Left cardiac atrium (tissue), 4 donors: ENCODE data around the gene FGFR2. TPM values are rescaled to one million over a fixed set of nuclear protein-coding genes. Genes with fewer than 3 reads are reported as not detected.
"Not testable (repeated sequence)": the region's sequence is repeated elsewhere in the genome, so short reads cannot be mapped to it uniquely, and the experiment has no call there.

Experiments
- ATAC-seq, 2 donors: fragments of 200-7000 bp; cut with Tn5 transposase; one replicate each; pipeline ENCODE4 v1.9.1; 2020; ENCODE audit warnings: mild to moderate bottlenecking in 2 of 2, moderate library complexity in 2 of 2
- DNase-seq: peaks from one replicate; pipeline ENCODE4 v3.0.0-alpha.2; 2020
- intact Hi-C, 2 donors: fragments of 100-400 bp; cut with DNase I; formaldehyde crosslinking; loops; one replicate each; pipeline versions ENCODE4 v1.14.1 to v1.15.1; 2022 to 2023
- total RNA-seq, 2 donors: library from RNA; stranded (reverse); fragmentation: NEBNext Ultra II Directional; extraction: Animal tissue kit (Norgen Biotek cat#: 25700); gene quantifications; one replicate each; pipeline ENCODE4 v1.2.1, GENCODE V29; 2021
- donor health status: DM: no; HTN: yes; CAD: no.
- donor health status: DM: no; HTN: yes; CAD: no; lungs with severe emphysema.
- donor health status: DM: yes; HTN: yes; CAD: no.
- donor health status: Dilated cardiomyopathy.

Gene FGFR2
- total RNA-seq, 2 donors from 2014 or later = 6.1 to 24.4 TPM

- intact Hi-C loops = no loop called here
- no peak for ATAC-seq
- no peak for DNase-seq
Measured at GRCh38 chr10:121566755-121567154, 31.5 kb downstream of the FGFR2 start.

- ATAC-seq (peak in 1 of 2 donors; percentile 85), DNase-seq (no peak)
- intact Hi-C loops = no loop called here
Measured at GRCh38 chr10:121559326-121560026, 38.8 kb downstream of the FGFR2 start.

GRCh38 chr10:121558238-121558637 lies 40.0 kb downstream of the FGFR2 start:
- DNase-seq (no peak), ATAC-seq (no peak)
- intact Hi-C loops = no loop called here

GRCh38 chr10:121556918-121557573 lies 41.2 kb downstream of the FGFR2 start:
- DNase-seq = no peak
- intact Hi-C loops = no loop called here
- ATAC-seq = no peak

DNA sequence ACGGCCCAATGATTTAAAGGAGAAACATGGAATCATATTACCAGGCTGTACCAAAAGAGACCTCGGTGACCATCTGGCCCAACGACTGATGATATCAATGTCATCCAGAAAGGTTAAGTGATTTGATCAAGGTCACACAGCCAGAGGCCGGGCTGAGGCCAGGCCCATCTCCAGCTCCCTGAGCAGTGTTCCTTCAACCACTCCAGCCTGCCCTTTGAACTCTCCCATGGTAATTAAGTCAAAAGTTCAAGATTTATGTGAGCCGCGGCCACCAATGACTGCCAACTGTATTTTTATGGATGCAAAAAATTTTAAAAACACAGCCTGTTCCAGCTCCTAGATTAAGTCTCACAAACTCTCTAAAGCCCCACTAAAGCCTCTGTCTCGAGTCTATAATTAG lies 41.8 kb downstream of the FGFR2 start:
- DNase-seq (no peak), ATAC-seq (no peak)
- intact Hi-C loops = no loop called here

- ATAC-seq, intact Hi-C loops, DNase-seq: not testable (repeated sequence)
Measured at GRCh38 chr10:121554916-121555315, 43.3 kb downstream of the FGFR2 start.

DNA sequence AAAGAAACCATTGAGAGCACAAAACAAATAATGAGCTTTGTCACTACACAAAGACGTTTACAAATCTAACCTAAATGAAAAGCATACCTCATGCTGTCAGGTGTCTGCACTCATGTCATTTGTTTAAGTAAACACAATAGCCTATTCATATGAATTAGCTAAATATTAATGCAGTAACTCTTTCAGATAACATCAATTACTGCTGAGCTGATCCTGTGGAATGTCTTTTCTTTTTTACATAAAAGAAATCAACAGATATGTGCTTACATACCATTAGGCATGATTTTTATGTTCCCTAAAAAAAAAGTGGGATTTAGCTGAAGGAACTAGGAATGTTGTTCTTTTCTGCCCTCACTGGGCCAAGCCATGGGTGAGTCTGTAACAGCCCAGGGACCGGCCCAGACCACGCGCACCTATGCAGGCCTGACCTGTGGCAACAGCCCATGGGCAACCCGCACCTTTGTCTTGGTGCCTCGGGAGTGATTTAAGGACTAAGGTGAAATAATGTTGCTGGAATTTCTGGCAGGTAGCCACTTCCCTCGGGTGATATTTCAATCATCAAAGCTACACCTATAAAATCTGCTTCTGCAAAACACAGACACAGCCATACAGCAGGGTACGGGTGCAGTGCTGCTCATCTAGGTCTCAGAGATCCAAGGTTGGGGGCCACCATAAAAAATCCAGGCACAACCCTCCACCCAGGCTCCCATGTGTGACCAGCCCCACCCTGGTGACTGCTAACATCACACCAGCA lies 44.6 kb downstream of the FGFR2 start:
- DNase-seq (no peak), ATAC-seq (no peak)
- intact Hi-C loops = no loop called here

DNA sequence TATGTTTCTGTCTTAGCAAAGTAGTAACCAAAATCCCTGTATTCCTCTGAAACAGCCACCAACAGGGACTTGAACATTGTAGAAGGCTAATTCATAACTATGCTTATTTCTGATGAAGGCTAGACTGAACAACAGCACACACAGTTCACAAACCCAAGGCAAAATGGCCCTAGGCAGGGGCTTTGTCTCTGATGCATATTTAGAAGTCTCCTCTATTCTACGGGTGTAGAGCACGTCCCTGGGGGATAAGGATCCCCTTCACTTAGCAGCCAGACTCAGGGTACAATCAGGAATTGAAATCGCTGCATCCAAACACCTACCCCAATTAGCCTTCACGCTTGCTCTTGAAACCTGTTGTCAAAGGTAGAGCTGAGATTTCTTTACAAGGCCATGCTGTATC lies 45.5 kb downstream of the FGFR2 start:
- intact Hi-C loops = no loop called here
- no peak for DNase-seq
- no peak for ATAC-seq

- intact Hi-C loops = no loop called here
- DNase-seq (no peak), ATAC-seq (no peak)
Measured at GRCh38 chr10:121551210-121551885, 46.9 kb downstream of the FGFR2 start.

DNA sequence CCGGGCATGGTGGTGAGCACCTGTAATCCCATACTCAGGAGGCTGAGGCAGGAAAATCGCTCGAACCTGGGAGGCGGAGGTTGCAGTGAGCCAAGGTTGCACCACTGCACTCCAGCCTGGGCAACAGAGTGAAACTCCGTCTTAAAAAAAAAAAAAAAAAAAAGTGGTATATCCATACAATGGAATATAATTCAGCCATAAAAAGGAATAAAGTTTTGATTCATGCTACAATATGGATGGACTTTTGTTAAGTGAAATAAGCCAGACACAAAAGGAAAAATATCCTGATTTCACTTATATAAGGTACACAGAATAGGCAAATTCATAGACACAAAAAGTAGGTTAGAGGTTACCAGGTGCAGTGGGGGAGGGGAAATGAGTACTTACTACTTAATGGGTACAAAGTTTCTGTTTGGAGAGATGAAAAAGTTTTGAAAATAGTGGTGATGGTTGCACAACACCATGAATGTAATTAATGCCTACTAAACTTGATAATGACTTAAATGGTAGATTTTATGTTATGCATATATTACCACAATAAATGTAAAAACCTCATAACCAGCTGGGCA lies 53.9 kb downstream of the FGFR2 start:
- intact Hi-C loops = no loop called here
- no peak for ATAC-seq
- no peak for DNase-seq

- ATAC-seq (no peak), DNase-seq (no peak)
- intact Hi-C loops = no loop called here
Measured at GRCh38 chr10:121543545-121543944, 54.7 kb downstream of the FGFR2 start.

DNA sequence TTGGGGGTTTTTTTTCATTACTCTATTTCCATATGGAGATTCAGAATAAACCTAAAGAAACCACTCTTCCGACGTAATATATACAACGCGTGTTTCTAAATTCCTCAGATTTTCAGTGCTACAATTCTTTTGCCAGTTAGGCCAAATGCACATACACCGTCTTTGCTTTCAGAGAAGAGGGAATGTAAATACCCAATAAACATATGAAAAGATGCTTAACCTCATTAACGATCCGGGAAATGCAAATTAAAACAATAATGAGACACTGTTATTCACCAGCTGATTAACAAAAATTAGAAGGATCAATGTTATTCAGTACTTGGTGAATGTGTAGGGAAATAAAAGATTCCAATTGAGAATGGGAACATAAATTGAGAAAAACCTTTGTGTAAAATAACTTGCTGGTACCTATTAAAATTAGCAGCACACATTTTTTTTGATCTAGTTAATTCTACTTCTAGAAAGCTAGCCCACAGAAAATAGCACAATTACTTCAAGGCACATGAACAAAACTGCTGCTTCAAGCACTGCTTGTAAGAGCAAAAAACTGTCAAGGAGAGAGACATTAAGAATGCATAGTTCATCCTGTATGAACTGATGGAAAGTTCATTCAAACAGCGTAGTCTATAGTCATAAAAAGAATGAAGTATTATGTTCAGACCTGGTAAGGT lies 56.7 kb downstream of the FGFR2 start:
- ATAC-seq (no peak), DNase-seq (no peak)
- intact Hi-C loops = no loop called here

DNA sequence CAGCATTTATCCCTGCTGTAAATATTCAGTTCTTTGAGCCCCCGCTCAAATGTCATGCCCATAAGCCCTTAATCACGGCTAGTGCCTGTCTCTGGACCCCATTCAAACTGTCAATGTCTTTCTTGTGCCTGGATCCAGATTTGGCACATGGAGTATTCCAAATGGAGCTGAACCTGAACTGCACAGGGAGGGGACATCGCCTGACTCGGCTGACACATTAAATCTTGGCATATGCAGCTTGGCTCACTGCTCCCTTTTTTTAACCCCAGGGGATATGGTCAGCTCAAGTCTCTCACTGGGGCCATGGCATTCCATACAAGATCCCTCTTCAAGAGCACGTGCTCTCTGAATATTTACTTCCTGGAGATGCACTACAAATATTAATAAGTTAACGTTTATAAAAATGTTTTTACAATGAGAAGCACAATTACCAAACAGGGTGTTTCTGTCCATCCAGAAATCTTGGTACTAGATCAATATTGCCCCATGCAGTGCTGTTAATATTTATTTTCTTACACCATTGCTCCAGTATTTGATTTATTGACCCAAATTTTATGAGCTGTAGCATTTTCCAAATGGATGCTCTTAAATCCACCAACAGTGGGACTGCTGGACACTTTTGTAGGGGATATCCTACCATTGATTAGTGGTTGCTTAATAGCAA lies 57.4 kb downstream of the FGFR2 start:
- intact Hi-C loops = no loop called here
- DNase-seq (no peak), ATAC-seq (peak; percentile 19 to 63)

- DNase-seq = no peak
- intact Hi-C loops = no loop called here
- ATAC-seq = peak in 1 of 2 donors; percentile 70
Measured at GRCh38 chr10:121539786-121540185, 58.5 kb downstream of the FGFR2 start.

- intact Hi-C loops = no loop called here
- ATAC-seq (peak; percentile 35 to 65), DNase-seq (no peak)
Measured at GRCh38 chr10:121536310-121536913, 61.8 kb downstream of the FGFR2 start.

GRCh38 chr10:121535381-121535780 lies 62.9 kb downstream of the FGFR2 start:
- intact Hi-C loops = no loop called here
- ATAC-seq = no peak
- DNase-seq = no peak

GRCh38 chr10:121532292-121532864 lies 65.9 kb downstream of the FGFR2 start:
- ATAC-seq = no peak
- DNase-seq = no peak
- intact Hi-C loops = no loop called here

- intact Hi-C loops = no loop called here
- ATAC-seq (no peak), DNase-seq (no peak)
Measured at GRCh38 chr10:121531830-121532178, 66.4 kb downstream of the FGFR2 start.
